Prostate gland (tissue), 2 donors: ENCODE measurements around the gene DSTYK.

ENCODE experiments used
- POLR2AphosphoS5 ChIP-seq: sonication (generic); formaldehyde crosslinking; IDR thresholded peaks from one replicate; pipeline ENCODE4 v1.6.1; 2017; ENCODE audit warnings: antibody characterized with exemption
- TF ChIP-seq, protein P1 (sequence below), 4 experiments: fragments of 200-600 bp in 2 of 4; fragments of 450-650 bp in 2 of 4; sonication (generic) in 2 of 4; IDR thresholded peaks; 1 replicate in 3 of 4; 2 replicates in 1 of 4; pipeline ENCODE4 v1.5.1; 2016 to 2019; ENCODE audit warnings: antibody characterized with exemption in 4 of 4, mild to moderate bottlenecking in 2 of 4, moderate library complexity in 2 of 4

DNA sequence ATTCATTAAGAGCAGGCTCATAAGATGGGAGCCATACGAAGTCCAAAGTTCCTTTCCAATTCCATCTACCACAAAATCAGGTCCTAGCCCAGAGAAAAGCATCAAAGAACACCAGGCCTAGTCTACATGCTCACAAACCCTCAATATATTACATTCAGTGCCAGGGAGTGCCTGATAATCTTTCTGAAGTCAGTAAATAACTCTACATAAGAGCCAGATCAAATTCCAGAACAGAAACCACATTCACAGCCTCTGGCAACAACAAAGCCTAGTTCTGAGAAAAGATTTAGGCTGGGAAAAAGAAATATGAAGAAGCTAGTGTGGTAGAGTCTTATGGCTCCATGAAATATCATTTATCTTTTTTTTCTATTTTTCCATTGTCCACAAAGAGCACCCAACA lies 49.2 kb downstream of the DSTYK start:
- no peak for TF ChIP-seq POLR2AphosphoS5
- TF ChIP-seq, protein P1, sequence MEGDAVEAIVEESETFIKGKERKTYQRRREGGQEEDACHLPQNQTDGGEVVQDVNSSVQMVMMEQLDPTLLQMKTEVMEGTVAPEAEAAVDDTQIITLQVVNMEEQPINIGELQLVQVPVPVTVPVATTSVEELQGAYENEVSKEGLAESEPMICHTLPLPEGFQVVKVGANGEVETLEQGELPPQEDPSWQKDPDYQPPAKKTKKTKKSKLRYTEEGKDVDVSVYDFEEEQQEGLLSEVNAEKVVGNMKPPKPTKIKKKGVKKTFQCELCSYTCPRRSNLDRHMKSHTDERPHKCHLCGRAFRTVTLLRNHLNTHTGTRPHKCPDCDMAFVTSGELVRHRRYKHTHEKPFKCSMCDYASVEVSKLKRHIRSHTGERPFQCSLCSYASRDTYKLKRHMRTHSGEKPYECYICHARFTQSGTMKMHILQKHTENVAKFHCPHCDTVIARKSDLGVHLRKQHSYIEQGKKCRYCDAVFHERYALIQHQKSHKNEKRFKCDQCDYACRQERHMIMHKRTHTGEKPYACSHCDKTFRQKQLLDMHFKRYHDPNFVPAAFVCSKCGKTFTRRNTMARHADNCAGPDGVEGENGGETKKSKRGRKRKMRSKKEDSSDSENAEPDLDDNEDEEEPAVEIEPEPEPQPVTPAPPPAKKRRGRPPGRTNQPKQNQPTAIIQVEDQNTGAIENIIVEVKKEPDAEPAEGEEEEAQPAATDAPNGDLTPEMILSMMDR (IDR thresholded peaks at IDR 0.05), result no peak
